ENCODE data around the gene LRP3. TPM values are rescaled to one million over a fixed set of nuclear protein-coding genes. Genes with fewer than 3 reads are reported as not detected.

Gene LRP3
- total and polyA plus RNA-seq, 2 of the 13 experiments (the other 11 are each of a cell fraction or from before 2014, with no cell fraction given): 17.6 to 51.6 TPM

GRCh38 chr19:33248553-33248953 lies 54.4 kb downstream of the LRP3 start (continued):
- TF ChIP-seq ZBTB26 (CRISPR knock-in tag; IDR thresholded peaks at IDR 0.05; ENCODE audit: borderline replicate concordance): 0 out of 2 replicates have a peak, but pooled peaks have one; percentile 18
- peak; percentile 70 for TF ChIP-seq FOSL2 (CRISPR knock-in tag; IDR thresholded peaks at IDR 0.05)
- peak; percentile 94 for TF ChIP-seq ESRRA (CRISPR knock-in tag; IDR thresholded peaks at IDR 0.05; ENCODE audit: low read depth)
- TF ChIP-seq ZNF891 (CRISPR knock-in tag; IDR thresholded peaks at IDR 0.05): peak; percentile 54; the same call in 1 of the 2 replicates
- TF ChIP-seq ARID5B (CRISPR knock-in tag; IDR thresholded peaks at IDR 0.05): peak; percentile 61; the same call in 1 of the 2 replicates
- peak; percentile 34; the same call in 1 of the 2 replicates for TF ChIP-seq THAP11 (CRISPR knock-in tag; IDR thresholded peaks at IDR 0.05)
- no peak for TF ChIP-seq ZBTB8A (CRISPR knock-in tag; IDR thresholded peaks at IDR 0.05; ENCODE audit: borderline replicate concordance, low read depth)
- no peak for TF ChIP-seq ETV5 (CRISPR knock-in tag; IDR thresholded peaks at IDR 0.05; ENCODE audit: borderline replicate concordance)
- TF ChIP-seq ZNF589 (CRISPR knock-in tag; conservative IDR thresholded peaks at IDR 0.05): no peak
- no peak for TF ChIP-seq HNF1A (IDR thresholded peaks at IDR 0.05; ENCODE audit: low read depth)
- 0 out of 2 replicates have a peak, but pooled peaks have one; percentile 22 for TF ChIP-seq HNF1A (CRISPR knock-in tag; IDR thresholded peaks at IDR 0.05; ENCODE audit: borderline replicate concordance)
- TF ChIP-seq HNF4A (CRISPR knock-in tag; IDR thresholded peaks at IDR 0.05): peak; percentile 73
- 0 out of 2 replicates have a peak, but pooled peaks have one; percentile 5 for TF ChIP-seq NFYC (CRISPR knock-in tag; IDR thresholded peaks at IDR 0.05)
- no peak for TF ChIP-seq ZNF670 (CRISPR knock-in tag; IDR thresholded peaks at IDR 0.05; ENCODE audit: borderline replicate concordance)
- TF ChIP-seq ZFP36 (IDR thresholded peaks at IDR 0.05; ENCODE audit: borderline replicate concordance, low read depth, low read length, partially characterized antibody): no peak
- TF ChIP-seq NFYB (CRISPR knock-in tag; IDR thresholded peaks at IDR 0.05): peak; percentile 24; the same call in 1 of the 2 replicates
- TF ChIP-seq NR2F2 (IDR thresholded peaks at IDR 0.05; ENCODE audit: borderline replicate concordance, low read depth): peak; percentile 77
- 0 out of 2 replicates have a peak, but pooled peaks have one; percentile 48 for TF ChIP-seq ZNF879 (CRISPR knock-in tag; IDR thresholded peaks at IDR 0.05)
- TF ChIP-seq HMGXB4 (CRISPR knock-in tag; IDR thresholded peaks at IDR 0.05; ENCODE audit: borderline replicate concordance in 1 of 2, low read depth in 1 of 2): peak in 1 of 2 experiments; percentile 58; a peak in 1 of 4 replicates
